OCI-LY1 (cell line): ENCODE measurements around the gene HMOX1.

Experiments
- H2AFZ ChIP-seq: fragments of 200-600 bp; sonication (generic), shearing (Covaris generic); 2 replicates; pipeline ENCODE4 v1.6.0; 2014; ENCODE audit warnings: antibody characterized with exemption, mild to moderate bottlenecking, low read length
- H3F3A ChIP-seq: fragments of 200-600 bp; sonication (generic), shearing (Covaris generic); 2 replicates; pipeline ENCODE4 v1.6.0; 2014; ENCODE audit warnings: mild to moderate bottlenecking, antibody characterized with exemption, low read length, moderate library complexity; ENCODE audit not compliant: insufficient read depth
- H3K27ac ChIP-seq: fragments of 200-600 bp; sonication (generic); 2 replicates; pipeline ENCODE4 v1.5.1; 2014; ENCODE audit warnings: low read length, mixed run types, mild to moderate bottlenecking, low read depth; ENCODE audit not compliant: poor library complexity, severe bottlenecking
- H3K27me3 ChIP-seq: fragments of 200-600 bp; sonication (generic); 2 replicates; pipeline ENCODE4 v1.6.0; 2014; ENCODE audit warnings: antibody characterized with exemption, mild to moderate bottlenecking, low read length, moderate library complexity; ENCODE audit not compliant: insufficient read depth
- H3K36me3 ChIP-seq: fragments of 200-600 bp; sonication (generic); 2 replicates; pipeline ENCODE4 v1.6.1; 2014; ENCODE audit warnings: mild to moderate bottlenecking, antibody characterized with exemption, low read length, moderate library complexity, mixed read lengths; ENCODE audit not compliant: insufficient read depth
- H3K4me1 ChIP-seq: fragments of 200-600 bp; sonication (generic); 2 replicates; pipeline ENCODE4 v1.5.1; 2014; ENCODE audit warnings: mild to moderate bottlenecking, low read length, moderate library complexity; ENCODE audit not compliant: insufficient read depth, severe bottlenecking
- H3K4me2 ChIP-seq: fragments of 200-600 bp; sonication (generic), shearing (Covaris generic); 2 replicates; pipeline ENCODE4 v1.6.1; 2014; ENCODE audit warnings: low read length
- H3K4me3 ChIP-seq: fragments of 200-600 bp; sonication (generic); 2 replicates; pipeline ENCODE4 v1.5.1; 2014; ENCODE audit warnings: low read length, low read depth, mild to moderate bottlenecking, mixed read lengths; ENCODE audit not compliant: poor library complexity, severe bottlenecking
- H3K79me2 ChIP-seq: fragments of 200-600 bp; shearing (Covaris generic); 2 replicates; pipeline ENCODE4 v1.6.1; 2016; ENCODE audit warnings: mixed run types, low read length, mixed read lengths; ENCODE audit not compliant: insufficient read depth
- H3K9ac ChIP-seq: fragments of 200-600 bp; sonication (generic), shearing (Covaris generic); 2 replicates; pipeline ENCODE4 v1.6.1; 2014; ENCODE audit warnings: mild to moderate bottlenecking, low read length, mixed read lengths
- H3K9me2 ChIP-seq: fragments of 200-600 bp; sonication (generic), shearing (Covaris generic); 2 replicates; pipeline ENCODE4 v1.6.1; 2014; ENCODE audit warnings: low read depth, mild to moderate bottlenecking, low read length, mixed read lengths
- H3K9me3 ChIP-seq: fragments of 200-600 bp; shearing (Covaris generic); 2 replicates; pipeline ENCODE4 v1.6.1; 2014; ENCODE audit warnings: low read length, mixed read lengths
- H4K20me1 ChIP-seq: fragments of 200-600 bp; sonication (generic), shearing (Covaris generic); 2 replicates; pipeline ENCODE4 v1.6.0; 2016; ENCODE audit warnings: mild to moderate bottlenecking, low read length; ENCODE audit not compliant: insufficient read depth
- EZH2 ChIP-seq: fragments of 200-600 bp; sonication (generic), shearing (Covaris generic); IDR thresholded peaks from 2 replicates; pipeline ENCODE4 v1.8.0; 2017; ENCODE audit warnings: borderline replicate concordance, mixed run types, mild to moderate bottlenecking, antibody characterized with exemption, low read length, moderate library complexity, mixed read lengths
- TF ChIP-seq, protein P1 (sequence below): fragments of 200-600 bp; sonication (generic), shearing (Covaris generic); IDR thresholded peaks from 2 replicates; pipeline ENCODE4 v1.5.1; 2017; ENCODE audit warnings: mild to moderate bottlenecking, antibody characterized with exemption, low read length, moderate library complexity, mixed read lengths

HMOX1 gene

DNA sequence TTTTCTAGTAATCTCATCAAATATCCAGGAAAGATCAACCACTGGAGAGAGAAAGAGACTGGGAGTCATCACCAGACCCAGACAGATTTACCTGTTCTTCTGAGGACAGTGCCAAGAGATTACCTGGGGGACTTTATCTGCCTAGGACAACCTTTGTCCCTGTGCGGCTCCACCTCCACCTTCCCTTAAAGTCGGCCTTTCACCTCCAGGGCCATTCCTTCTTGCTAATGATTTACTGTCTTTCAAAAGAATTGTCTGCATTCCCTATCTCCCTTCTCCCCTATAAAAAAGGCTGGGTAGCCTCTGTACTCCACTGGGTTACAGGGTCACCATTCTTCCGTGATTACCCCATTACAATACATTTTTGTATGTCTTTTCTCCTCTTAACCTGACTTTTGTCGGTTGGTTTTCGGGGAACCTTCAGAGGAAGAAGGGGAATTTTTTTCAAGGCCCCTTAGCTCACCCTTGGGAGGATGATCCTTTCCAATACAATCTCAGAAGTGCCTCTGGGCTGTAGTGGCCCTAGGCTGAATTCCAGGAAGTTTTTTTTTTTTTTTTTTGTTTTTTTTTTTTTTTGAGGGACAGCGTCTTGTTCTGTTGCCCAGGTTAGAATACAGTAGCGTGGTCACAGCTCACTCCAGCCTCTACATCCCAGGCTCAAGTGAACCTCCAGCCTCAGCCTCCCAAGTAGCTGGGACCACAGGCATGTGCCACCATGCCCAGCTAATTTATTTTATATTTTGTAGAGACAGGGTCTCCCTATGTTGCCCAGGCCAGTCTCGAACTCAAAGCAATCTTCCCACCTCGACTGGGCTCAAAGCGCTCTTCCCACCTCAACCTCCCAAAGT is 1.5 kb upstream of the HMOX1 start:
- Histone ChIP-seq H3K79me2 (peaks cover 7% of the 10 kb centered on the region; the same call in 1 of the 2 replicates), H3K4me2 (no peak overlapping the region), H3F3A (no peaks in the 10 kb centered on the region), H3K36me3 (peaks cover 10% of the 10 kb centered on the region; the same call in 1 of the 2 replicates), H4K20me1 (no peaks in the 10 kb centered on the region), H3K27me3 (no peaks in the 10 kb centered on the region), H3K9me3 (no peaks in the 10 kb centered on the region), H3K4me1 (peaks cover 57% of the 10 kb centered on the region), H3K4me3 (no peak overlapping the region), H3K27ac (no peak overlapping the region), H2AFZ (no peak overlapping the region), H3K9me2 (no peaks in the 10 kb centered on the region), H3K9ac (no peak overlapping the region)
- TF ChIP-seq EZH2: no peak
- TF ChIP-seq, protein P1, sequence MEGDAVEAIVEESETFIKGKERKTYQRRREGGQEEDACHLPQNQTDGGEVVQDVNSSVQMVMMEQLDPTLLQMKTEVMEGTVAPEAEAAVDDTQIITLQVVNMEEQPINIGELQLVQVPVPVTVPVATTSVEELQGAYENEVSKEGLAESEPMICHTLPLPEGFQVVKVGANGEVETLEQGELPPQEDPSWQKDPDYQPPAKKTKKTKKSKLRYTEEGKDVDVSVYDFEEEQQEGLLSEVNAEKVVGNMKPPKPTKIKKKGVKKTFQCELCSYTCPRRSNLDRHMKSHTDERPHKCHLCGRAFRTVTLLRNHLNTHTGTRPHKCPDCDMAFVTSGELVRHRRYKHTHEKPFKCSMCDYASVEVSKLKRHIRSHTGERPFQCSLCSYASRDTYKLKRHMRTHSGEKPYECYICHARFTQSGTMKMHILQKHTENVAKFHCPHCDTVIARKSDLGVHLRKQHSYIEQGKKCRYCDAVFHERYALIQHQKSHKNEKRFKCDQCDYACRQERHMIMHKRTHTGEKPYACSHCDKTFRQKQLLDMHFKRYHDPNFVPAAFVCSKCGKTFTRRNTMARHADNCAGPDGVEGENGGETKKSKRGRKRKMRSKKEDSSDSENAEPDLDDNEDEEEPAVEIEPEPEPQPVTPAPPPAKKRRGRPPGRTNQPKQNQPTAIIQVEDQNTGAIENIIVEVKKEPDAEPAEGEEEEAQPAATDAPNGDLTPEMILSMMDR: no peak

DNA sequence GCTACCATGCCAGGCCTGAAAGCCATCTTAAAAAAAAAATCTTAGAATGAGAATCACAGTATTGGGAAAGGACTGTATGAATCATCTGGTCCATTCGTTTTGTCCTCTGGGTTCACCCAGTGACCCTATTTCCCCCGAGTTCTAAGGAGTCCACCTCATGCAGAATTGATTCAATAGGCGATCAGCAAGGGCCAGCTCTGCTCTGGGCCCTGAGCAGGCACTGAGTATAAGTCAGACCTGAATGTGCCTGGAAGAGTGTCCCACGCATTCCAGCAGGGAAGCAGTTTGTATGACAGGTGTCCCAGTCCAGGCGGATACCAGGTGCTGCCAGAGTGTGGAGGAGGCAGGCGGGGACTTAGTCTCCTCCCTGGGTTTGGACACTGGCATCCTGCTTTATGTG is 883 bp upstream of the HMOX1 start:
- TF ChIP-seq, protein P1: no peak
- TF ChIP-seq EZH2: no peak
- H3K9me3 ChIP-seq: no peaks in the 10 kb centered on the region
- no peaks in the 10 kb centered on the region for H3K9me2 ChIP-seq
- no peak overlapping the region for H3K4me3 ChIP-seq
- peaks cover 12% of the 10 kb centered on the region; the same call in 1 of the 2 replicates for H3K36me3 ChIP-seq
- no peak overlapping the region for H3K27ac ChIP-seq
- H2AFZ ChIP-seq: no peak overlapping the region
- H3K79me2 ChIP-seq: peaks cover 7% of the 10 kb centered on the region; the same call in 1 of the 2 replicates
- H3K9ac ChIP-seq: no peak overlapping the region
- no peaks in the 10 kb centered on the region for H3K27me3 ChIP-seq
- H4K20me1 ChIP-seq: no peaks in the 10 kb centered on the region
- no peaks in the 10 kb centered on the region for H3F3A ChIP-seq
- H3K4me2 ChIP-seq: no peak overlapping the region
- H3K4me1 ChIP-seq: peaks cover 63% of the 10 kb centered on the region

DNA sequence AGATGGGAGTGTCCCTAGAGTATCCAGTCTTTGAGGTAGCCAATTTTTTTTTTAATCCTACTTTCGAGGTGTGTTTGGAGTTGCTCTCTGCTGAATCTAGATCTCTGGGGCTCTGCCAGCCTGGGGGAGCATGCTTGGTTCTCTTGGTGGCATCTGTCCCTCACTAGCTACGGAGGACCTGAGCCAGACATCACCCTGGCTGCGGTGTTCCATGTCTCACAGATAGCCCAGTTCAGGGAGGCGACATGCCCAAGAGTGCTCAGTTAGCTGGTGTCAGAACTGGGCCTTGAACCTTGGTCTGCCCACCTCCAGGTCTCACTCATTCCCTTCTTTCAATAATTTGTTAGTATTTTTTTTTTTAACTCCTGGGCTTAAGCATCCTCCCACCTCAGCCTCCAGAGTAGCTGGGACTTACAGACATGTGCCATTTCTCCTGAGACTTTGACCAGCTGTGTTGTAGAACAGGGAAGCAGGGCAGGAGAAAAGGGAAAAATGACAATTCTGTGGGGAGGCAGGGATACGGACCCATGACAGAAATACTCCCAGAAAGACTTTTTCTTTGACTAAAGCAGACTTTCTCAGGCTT is 621 bp downstream of the HMOX1 start:
- peaks cover 7% of the 10 kb centered on the region; the same call in 1 of the 2 replicates for H3K79me2 ChIP-seq
- peak overlapping the region; percentile 71 for H3K4me3 ChIP-seq
- peaks cover 20% of the 10 kb centered on the region; the same call in 1 of the 2 replicates for H3K36me3 ChIP-seq
- TF ChIP-seq EZH2: no peak
- TF ChIP-seq, protein P1: no peak
- H3F3A ChIP-seq: no peaks in the 10 kb centered on the region
- no peaks in the 10 kb centered on the region for H4K20me1 ChIP-seq
- H3K9ac ChIP-seq: peak overlapping the region; percentile 75
- peaks cover 57% of the 10 kb centered on the region for H3K4me1 ChIP-seq
- H2AFZ ChIP-seq: no peak overlapping the region
- no peaks in the 10 kb centered on the region for H3K27me3 ChIP-seq
- H3K4me2 ChIP-seq: peak overlapping the region; percentile 85
- H3K27ac ChIP-seq: peak overlapping the region; percentile 9
- H3K9me2 ChIP-seq: no peaks in the 10 kb centered on the region
- no peaks in the 10 kb centered on the region for H3K9me3 ChIP-seq
